Skeletal muscle tissue (tissue), 4 donors: ENCODE measurements around the gene PDE6H. TPM values are rescaled to one million over a fixed set of nuclear protein-coding genes. Genes with fewer than 3 reads are reported as not detected.

Experiments used
- H3K27ac ChIP-seq: one replicate; pipeline ENCODE4 v1.7.0; 2013; ENCODE audit warnings: mild to moderate bottlenecking, low read depth, low read length, inconsistent platforms
- H3K27me3 ChIP-seq, 3 donors: one replicate each; pipeline ENCODE4 v1.7.0; 2013; ENCODE audit warnings: low read length in 3 of 3; ENCODE audit not compliant: control insufficient read depth in 3 of 3, insufficient read depth in 3 of 3
- H3K36me3 ChIP-seq, 3 donors: one replicate each; pipeline ENCODE4 v1.7.0; 2013; ENCODE audit warnings: low read length in 3 of 3; ENCODE audit not compliant: control insufficient read depth in 3 of 3, insufficient read depth in 3 of 3
- H3K4me1 ChIP-seq, 3 donors: one replicate each; pipeline ENCODE4 v1.7.0; 2013; ENCODE audit warnings: low read length in 3 of 3, mild to moderate bottlenecking in 3 of 3; ENCODE audit not compliant: control insufficient read depth in 3 of 3, insufficient read depth in 3 of 3
- H3K4me3 ChIP-seq, 3 donors: one replicate each; pipeline ENCODE4 v1.7.0; 2013; ENCODE audit warnings: low read length in 3 of 3
- H3K9ac ChIP-seq, 3 donors: one replicate each; pipeline ENCODE4 v1.7.0; 2013; ENCODE audit warnings: low read length in 3 of 3, mild to moderate bottlenecking in 3 of 3, moderate library complexity in 2 of 3, low read depth in 1 of 3
- H3K9me3 ChIP-seq, 3 donors: one replicate each; pipeline ENCODE4 v1.7.0; 2013; ENCODE audit warnings: low read length in 3 of 3; ENCODE audit not compliant: control insufficient read depth in 3 of 3
- total RNA-seq: library from RNA; depleted of rRNA; stranded (reverse); fragments of >200 nt; gene quantifications from one replicate; pipeline ENCODE4 v1.2.3, GENCODE V29; 2014
- donor health status: Osteomylitis.

The PDE6H gene
- total RNA-seq, 1 donor from 2014 or later: not detected

GRCh38 chr12:14936224-14936861 is 36.5 kb upstream of the PDE6H start:
- Histone ChIP-seq H3K36me3 (no peaks in the 10 kb centered on the region), H3K27ac (no peak overlapping the region), H3K4me1 (no peaks in the 10 kb centered on the region), H3K9me3 (no peaks in the 10 kb centered on the region), H3K27me3 (no peaks in the 10 kb centered on the region), H3K4me3 (no peak overlapping the region), H3K9ac (no peak overlapping the region)

DNA sequence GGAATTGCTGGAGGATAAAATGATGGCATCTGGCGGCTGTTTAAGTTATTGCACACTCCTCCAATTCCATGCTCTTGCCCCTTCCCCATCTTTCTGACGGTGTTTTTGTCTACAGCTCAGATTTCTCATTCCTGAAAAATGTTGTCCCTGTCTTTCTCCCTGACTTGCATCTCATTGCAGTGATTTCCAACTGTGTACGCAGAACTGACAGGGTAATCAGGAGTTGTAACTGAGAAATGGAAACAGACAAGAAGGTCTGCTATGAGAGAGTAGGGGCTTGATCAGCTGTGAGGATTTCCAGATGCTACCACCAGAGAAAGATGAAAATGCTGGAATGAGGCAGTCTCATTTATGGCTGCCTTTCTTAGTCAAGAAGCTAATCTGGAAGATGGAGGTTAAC is 35.8 kb upstream of the PDE6H start:
- Histone ChIP-seq H3K9me3 (no peaks in the 10 kb centered on the region), H3K36me3 (peaks cover 0 to 3% (median 0%) of the 10 kb centered on the region in 3 donors), H3K27ac (no peak overlapping the region), H3K4me3 (no peak overlapping the region), H3K4me1 (no peaks in the 10 kb centered on the region), H3K27me3 (no peaks in the 10 kb centered on the region), H3K9ac (no peak overlapping the region)

DNA sequence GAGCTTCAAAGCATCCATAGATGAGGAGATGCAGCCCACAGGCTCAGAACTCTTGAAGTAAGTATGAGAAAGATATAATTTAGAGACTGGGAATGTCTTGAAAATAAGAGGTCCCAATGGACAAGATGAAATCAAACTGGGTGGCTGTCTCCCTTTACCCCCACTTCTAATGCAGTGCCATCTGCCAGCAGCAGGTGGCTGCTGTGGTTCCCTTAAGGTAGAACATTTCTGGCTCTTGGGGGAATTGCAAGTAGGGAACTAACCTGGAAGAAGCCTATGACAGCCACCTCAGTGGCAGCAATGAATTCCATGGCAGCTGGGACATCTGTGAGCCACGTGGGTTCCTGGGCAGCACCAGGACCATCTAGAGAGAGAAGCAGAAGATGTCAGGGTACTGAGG is 35.2 kb upstream of the PDE6H start:
- no peaks in the 10 kb centered on the region for H3K27me3 ChIP-seq
- no peak overlapping the region for H3K4me3 ChIP-seq
- H3K27ac ChIP-seq: no peak overlapping the region
- H3K36me3 ChIP-seq: peaks cover 5 to 8% (median 6%) of the 10 kb centered on the region in 3 donors
- peaks cover 0 to 2% (median 0%) of the 10 kb centered on the region in 3 donors for H3K9me3 ChIP-seq
- no peak overlapping the region for H3K9ac ChIP-seq
- H3K4me1 ChIP-seq: no peaks in the 10 kb centered on the region

DNA sequence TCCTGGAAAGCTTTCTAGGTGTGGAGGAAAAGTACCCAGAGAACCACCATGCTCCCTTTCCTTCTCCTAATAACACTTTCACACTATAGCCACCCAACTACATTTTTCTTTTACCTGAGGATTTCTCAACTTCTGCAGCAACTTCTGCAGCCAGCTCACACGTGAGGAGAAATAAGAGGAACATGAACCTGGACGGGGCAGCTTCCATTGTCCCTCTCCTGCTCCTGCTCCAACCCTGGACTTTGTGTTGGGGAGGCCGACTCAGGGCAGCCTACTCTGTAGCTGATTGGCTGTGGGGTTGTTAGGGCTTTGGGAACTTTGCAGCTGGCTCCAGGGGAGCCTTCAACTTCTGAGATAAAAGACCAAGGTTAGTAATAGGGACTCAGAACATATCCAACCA is 34.5 kb upstream of the PDE6H start, which contains the start of gene ERP27:
TSS of gene ERP27 (minus strand) at position 237 of the 400 bp plus-strand sequence. CDS start at position 208, 29 bp downstream.
- Histone ChIP-seq H3K36me3 (peaks cover 5 to 8% (median 6%) of the 10 kb centered on the region in 3 donors), H3K9me3 (peaks cover 0 to 2% (median 0%) of the 10 kb centered on the region in 3 donors), H3K27ac (no peak within 1 kb of the TSS), H3K4me3 (no peak within 1 kb of the TSS), H3K27me3 (no peaks in the 10 kb centered on the region), H3K9ac (no peak within 1 kb of the TSS), H3K4me1 (no peaks in the 10 kb centered on the region)

- H3K36me3 ChIP-seq: peaks cover 6 to 23% (median 10%) of the 10 kb centered on the region in 3 donors
- H3K4me1 ChIP-seq: no peaks in the 10 kb centered on the region
- no peaks in the 10 kb centered on the region for H3K27me3 ChIP-seq
- no peak overlapping the region for H3K27ac ChIP-seq
- no peak overlapping the region for H3K9ac ChIP-seq
- peaks cover 0 to 2% (median 0%) of the 10 kb centered on the region in 3 donors for H3K9me3 ChIP-seq
- no peak overlapping the region for H3K4me3 ChIP-seq
Observed at GRCh38 chr12:14941369-14941768, 31.5 kb upstream of the PDE6H start.

DNA sequence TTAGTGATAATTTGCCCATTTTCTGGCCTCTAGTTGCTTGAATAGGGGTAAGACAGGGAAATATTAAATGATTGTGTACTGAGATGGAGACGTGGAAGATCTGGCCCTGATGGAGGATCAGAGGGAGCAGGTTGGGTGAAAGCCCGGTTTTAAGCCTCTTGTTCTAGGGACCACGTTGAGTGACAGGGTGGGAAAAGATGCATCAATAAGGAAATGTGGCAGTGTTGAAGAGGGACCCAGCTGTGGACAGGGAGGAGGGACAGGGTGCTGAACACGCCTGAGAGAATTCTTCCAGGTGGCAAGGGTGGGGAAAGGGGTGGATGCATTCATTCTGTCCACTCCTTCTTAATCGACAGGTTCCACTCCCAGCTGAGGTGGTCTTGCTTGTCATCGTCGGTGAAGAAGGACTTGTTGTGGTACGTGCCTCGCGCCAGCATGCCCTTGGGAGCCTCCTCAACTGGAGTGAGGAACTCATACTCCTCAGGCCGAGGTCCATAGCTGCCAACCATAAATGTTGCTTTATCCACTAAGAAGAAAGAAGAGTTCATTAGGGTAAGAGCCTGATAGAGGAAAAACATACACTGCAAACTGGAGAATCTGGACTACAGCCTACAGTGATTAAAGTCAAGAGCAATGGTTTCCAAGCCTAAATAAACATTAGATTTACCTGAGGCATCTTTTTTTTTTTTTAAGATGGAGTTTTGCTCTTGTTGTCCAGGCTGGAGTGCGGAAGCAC is 30.5 kb upstream of the PDE6H start:
- Histone ChIP-seq H3K9ac (no peak overlapping the region), H3K4me3 (no peak overlapping the region), H3K27ac (no peak overlapping the region), H3K36me3 (peaks cover 6 to 29% (median 10%) of the 10 kb centered on the region in 3 donors), H3K27me3 (no peaks in the 10 kb centered on the region), H3K4me1 (no peaks in the 10 kb centered on the region), H3K9me3 (peaks cover 0 to 2% (median 0%) of the 10 kb centered on the region in 3 donors)

DNA sequence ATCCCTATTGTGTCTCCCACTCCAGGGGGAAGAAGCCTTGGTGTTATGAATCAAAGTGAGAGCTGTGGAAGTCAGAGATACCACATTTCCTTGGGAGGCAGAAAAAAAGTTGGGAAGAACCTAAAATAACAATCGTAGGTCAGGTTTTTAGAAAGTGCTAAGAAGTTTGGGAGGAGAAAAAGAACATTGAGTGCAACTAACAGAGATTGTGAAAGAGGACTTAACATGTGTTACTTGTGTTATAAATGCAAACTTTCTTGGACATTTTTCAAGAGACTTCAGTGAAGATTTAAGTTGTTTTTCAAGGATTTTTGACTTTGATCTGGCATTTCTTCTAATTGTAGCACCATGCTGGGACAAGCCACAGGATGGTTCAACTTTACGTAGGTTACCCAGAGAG is 26.7 kb upstream of the PDE6H start:
- peaks cover 6 to 38% (median 12%) of the 10 kb centered on the region in 3 donors for H3K36me3 ChIP-seq
- peaks cover 0 to 2% (median 0%) of the 10 kb centered on the region in 3 donors for H3K9me3 ChIP-seq
- H3K4me1 ChIP-seq: peaks cover 7 to 16% (median 12%) of the 10 kb centered on the region in 3 donors
- H3K27ac ChIP-seq: no peak overlapping the region
- H3K9ac ChIP-seq: no peak overlapping the region
- H3K27me3 ChIP-seq: no peaks in the 10 kb centered on the region
- H3K4me3 ChIP-seq: no peak overlapping the region

DNA sequence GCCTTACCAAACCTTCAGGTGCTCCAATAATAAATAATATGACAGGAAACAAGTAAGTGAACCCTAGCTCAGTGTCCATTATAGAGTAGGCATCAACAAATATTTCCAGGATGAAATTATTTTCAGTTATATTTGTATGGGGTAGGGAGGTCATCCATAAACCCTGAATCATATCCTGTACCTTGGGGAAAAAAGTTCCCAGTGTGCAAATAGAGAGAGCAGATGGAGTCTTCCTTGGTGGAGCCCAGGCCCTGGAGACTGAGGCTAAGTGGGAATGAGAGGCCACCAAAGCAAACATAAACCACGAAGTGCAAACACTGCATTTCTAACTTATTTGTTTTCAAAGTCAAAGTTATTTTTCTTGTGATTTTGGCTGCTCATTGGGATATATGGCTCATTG is 26.0 kb upstream of the PDE6H start:
- no peak overlapping the region for H3K27ac ChIP-seq
- no peak overlapping the region for H3K9ac ChIP-seq
- no peak overlapping the region for H3K4me3 ChIP-seq
- peaks cover 6 to 37% (median 12%) of the 10 kb centered on the region in 3 donors for H3K36me3 ChIP-seq
- no peaks in the 10 kb centered on the region for H3K27me3 ChIP-seq
- H3K4me1 ChIP-seq: peaks cover 7 to 16% (median 14%) of the 10 kb centered on the region in 3 donors
- H3K9me3 ChIP-seq: peaks cover 0 to 2% (median 0%) of the 10 kb centered on the region in 3 donors

DNA sequence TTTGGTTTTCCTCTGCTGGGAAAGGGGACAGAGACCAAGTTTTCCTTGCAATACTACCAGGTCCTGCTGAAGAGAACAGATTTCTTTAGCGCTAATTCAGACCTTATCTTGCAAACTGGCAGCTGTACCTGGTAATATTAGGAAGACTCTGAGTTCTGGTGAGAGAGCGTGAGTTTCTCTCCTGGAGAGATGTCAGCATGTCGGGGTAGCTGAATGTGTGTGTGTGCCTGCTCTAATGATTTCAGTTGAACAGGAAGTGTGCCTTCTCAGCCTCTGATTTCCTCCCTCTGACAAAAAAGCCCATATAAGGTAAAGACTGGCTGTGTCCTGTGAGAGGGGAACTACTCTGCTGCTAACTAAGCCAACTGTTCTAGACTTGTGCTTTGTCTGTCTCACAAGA is 24.2 kb upstream of the PDE6H start:
- Histone ChIP-seq H3K4me1 (peaks cover 7 to 25% (median 16%) of the 10 kb centered on the region in 3 donors), H3K4me3 (no peak overlapping the region), H3K9me3 (no peaks in the 10 kb centered on the region), H3K36me3 (peaks cover 0 to 28% (median 7%) of the 10 kb centered on the region in 3 donors), H3K27me3 (no peaks in the 10 kb centered on the region), H3K9ac (peak overlapping the region in 1 of 3 donors; percentile 34), H3K27ac (peak overlapping the region; percentile 68)

DNA sequence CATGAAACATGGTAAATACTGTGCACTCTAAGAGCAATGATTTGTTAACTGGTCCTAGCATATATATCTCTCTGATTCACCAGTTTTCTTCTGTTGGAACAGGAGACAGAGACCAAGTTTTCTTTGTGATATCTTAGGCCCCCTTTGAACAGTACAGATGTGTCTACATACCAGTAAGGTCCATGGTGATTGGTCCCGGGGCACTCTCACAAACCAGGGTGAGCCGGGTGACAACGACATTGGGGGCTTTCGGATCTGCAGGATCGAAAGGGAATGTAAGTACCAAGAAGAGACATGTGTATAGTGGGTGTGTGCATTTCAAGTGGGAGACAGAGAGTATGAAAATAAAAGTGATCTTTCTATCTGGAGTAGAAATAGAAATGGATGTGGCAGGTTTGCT is 23.2 kb upstream of the PDE6H start:
- Histone ChIP-seq H3K4me3 (no peak overlapping the region), H3K27me3 (no peaks in the 10 kb centered on the region), H3K36me3 (peaks cover 0 to 25% (median 4%) of the 10 kb centered on the region in 3 donors), H3K9ac (no peak overlapping the region), H3K9me3 (no peaks in the 10 kb centered on the region), H3K4me1 (peaks cover 13 to 30% (median 16%) of the 10 kb centered on the region in 3 donors), H3K27ac (peak overlapping the region; percentile 68)
